Renal cortex interstitium (tissue), 11 donors: ENCODE measurements around the gene PAX5. TPM values are rescaled to one million over a fixed set of nuclear protein-coding genes. Genes with fewer than 3 reads are reported as not detected.

Source experiments
- DNase-seq, 11 donors: peaks; one replicate each; pipeline ENCODE4 v3.0.0-alpha.2; 2013; ENCODE audit warnings: low read depth in 9 of 11, low spot score in 4 of 11; ENCODE audit errors: extremely low read depth in 1 of 11
- polyA plus RNA-seq, 3 donors: library from polyadenylated mRNA; unstranded; fragments of 120-200 nt; gene quantifications; one replicate each; pipeline ENCODE4 v1.2.1, GENCODE V29; 2013; ENCODE audit not compliant: insufficient read length in 3 of 3

PAX5 gene
- polyA plus RNA-seq, 3 donors: 0.09 to 0.22 (median 0.17) TPM

GRCh38 chr9:36900136-36900855 is 133.8 kb downstream of the PAX5 start:
- no peak for DNase-seq

GRCh38 chr9:36899406-36899805 is 134.7 kb downstream of the PAX5 start:
- DNase-seq: no peak

- DNase-seq: no peak
Measured at GRCh38 chr9:36898431-36899020, 135.5 kb downstream of the PAX5 start.

GRCh38 chr9:36897478-36897877 is 136.6 kb downstream of the PAX5 start:
- DNase-seq: no peak

GRCh38 chr9:36897019-36897418 is 137.0 kb downstream of the PAX5 start:
- DNase-seq: no peak

GRCh38 chr9:36896296-36896695 is 137.8 kb downstream of the PAX5 start:
- no peak for DNase-seq

- DNase-seq: no peak
Measured at GRCh38 chr9:36895744-36896260, 138.3 kb downstream of the PAX5 start.

- DNase-seq: no peak
Measured at GRCh38 chr9:36894695-36895310, 139.3 kb downstream of the PAX5 start.

- DNase-seq: no peak
Measured at GRCh38 chr9:36893911-36894310, 140.2 kb downstream of the PAX5 start.

- no peak for DNase-seq
Measured at GRCh38 chr9:36893184-36893583, 140.9 kb downstream of the PAX5 start.

- no peak for DNase-seq
Measured at GRCh38 chr9:36892279-36892678, 141.8 kb downstream of the PAX5 start.

GRCh38 chr9:36891341-36891811 is 142.7 kb downstream of the PAX5 start:
- DNase-seq: no peak

- DNase-seq: no peak
Measured at GRCh38 chr9:36889844-36890243, 144.2 kb downstream of the PAX5 start.

- no peak for DNase-seq
Measured at GRCh38 chr9:36888551-36888950, 145.5 kb downstream of the PAX5 start.

- DNase-seq: no peak
Measured at GRCh38 chr9:36884721-36885120, 149.3 kb downstream of the PAX5 start.

GRCh38 chr9:36882594-36882993 is 151.5 kb downstream of the PAX5 start:
- DNase-seq: no peak

GRCh38 chr9:36881743-36882441 is 152.2 kb downstream of the PAX5 start:
- DNase-seq: no peak

- DNase-seq: no peak
Measured at GRCh38 chr9:36881316-36881715, 152.8 kb downstream of the PAX5 start.

GRCh38 chr9:36880075-36880474 is 154.0 kb downstream of the PAX5 start:
- no peak for DNase-seq
